SKM-1 treated with dmso at 0.1 percent for 144 hours (cell line): ENCODE results near the gene C11orf52.

Experiments used
- DNase-seq: peaks from one replicate; lab custom pipeline; 2025; ENCODE audit not compliant: unreplicated experiment; lab: John Stamatoyannopoulos, UW

C11orf52 gene

DNA sequence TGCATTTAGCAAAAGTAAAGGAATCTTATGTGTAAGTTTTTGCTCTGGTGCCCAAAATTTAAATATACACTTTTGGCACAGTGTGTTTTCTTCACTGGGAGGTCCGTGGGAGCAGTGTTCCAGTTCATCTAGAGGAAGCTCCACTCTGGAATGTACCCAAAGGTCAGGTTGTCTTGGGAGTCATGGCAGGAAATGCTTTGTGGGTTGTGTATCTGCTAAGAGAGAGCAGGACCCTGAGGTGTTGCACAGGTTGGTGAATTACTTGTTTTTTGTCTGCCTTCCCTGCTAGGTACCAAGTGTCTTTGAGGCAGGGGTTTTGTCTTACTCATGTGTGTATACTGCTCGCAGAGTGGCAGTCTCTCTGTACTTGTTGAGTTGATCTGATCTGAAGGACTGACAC, 55.7 kb downstream of the C11orf52 start:
- DNase-seq: no peak

DNA sequence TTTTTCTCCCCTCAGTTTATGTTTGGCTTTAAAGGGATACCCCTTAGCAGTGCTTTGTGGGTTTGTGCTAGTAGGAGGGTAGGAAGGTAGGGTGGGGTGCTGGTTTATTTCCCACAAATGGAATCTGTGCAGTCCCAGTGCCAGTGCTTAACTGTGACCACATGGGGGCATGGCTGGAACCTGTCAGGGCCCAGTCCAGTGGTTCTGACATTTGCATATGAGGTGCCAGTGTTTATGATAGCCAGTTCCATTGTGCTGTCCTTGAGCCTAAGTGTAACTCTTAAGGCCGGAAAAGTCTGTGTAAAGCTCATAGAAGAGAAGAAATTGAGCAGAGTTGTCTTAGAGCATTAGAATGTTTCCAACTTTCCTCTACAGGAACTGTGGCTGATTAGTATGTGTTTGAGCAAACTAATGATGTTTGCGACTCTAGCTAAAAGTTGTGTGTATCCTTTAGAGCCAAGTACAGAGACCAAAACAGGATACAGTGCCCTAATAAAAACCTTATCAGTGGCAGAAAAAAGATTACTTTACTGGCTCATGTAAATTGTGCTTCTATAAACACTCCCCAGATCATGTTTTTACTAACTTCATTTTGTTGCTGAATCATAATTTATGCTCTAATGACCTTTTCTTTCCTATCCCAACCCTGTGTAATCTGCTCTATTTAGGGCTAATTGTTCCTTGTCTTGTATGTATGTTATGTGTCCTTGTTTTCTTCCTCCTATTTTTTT, 56.5 kb downstream of the C11orf52 start:
- no peak for DNase-seq

DNA sequence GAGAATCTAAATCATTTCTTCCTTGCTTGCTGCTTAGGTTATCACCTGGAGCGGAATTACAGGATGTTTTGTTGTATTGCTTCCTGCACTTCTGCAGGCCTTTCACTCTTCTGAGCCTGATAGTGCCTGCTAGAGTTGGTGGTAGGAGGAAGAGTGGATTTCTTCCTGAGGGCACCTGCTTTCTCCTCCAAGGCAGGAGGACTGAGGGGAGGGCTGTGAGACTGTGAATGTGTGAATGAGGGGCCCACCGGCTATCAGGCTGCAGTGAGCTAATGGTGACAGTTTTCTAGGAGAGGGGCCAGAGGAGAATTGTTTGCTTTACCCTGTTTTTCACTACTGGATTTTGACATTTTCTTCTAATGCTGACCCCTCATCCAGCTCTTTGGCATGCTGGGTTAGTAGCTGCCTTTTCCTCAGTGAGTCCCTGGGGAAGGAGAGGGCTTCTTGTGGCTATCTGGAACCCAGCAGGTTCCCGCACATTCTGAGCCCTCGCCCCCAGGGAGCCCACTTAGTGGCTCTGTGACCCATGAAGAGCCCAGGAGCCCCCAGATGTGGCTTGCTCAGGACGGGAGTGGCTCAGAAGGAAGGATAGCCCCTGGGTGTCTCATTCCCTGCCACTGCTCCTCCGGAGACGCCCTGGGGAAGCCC, 57.5 kb downstream of the C11orf52 start:
- DNase-seq: no peak
